Mucosa of stomach (tissue), 1 donor: ENCODE data around the gene TMOD1.

Experiments used
- H3K27me3 ChIP-seq: one replicate; pipeline ENCODE4 v1.7.0; 2013; ENCODE audit warnings: mild to moderate bottlenecking, low read length; ENCODE audit not compliant: control insufficient read depth, insufficient read depth
- H3K36me3 ChIP-seq: one replicate; pipeline ENCODE4 v1.7.0; 2013; ENCODE audit warnings: low read length; ENCODE audit not compliant: control insufficient read depth, insufficient read depth
- H3K4me1 ChIP-seq: one replicate; pipeline ENCODE4 v1.7.0; 2013; ENCODE audit warnings: mild to moderate bottlenecking, low read length; ENCODE audit not compliant: control insufficient read depth, insufficient read depth
- H3K4me3 ChIP-seq: one replicate; pipeline ENCODE4 v1.7.0; 2013; ENCODE audit warnings: low read length
- H3K9ac ChIP-seq: one replicate; pipeline ENCODE4 v1.7.0; 2013; ENCODE audit warnings: mild to moderate bottlenecking, low read length, moderate library complexity
- H3K9me3 ChIP-seq: one replicate; pipeline ENCODE4 v1.7.0; 2013; ENCODE audit warnings: mild to moderate bottlenecking, low read length, moderate library complexity; ENCODE audit not compliant: control insufficient read depth
- donor health status: Pancreatic carcinoma.

TMOD1 gene

DNA sequence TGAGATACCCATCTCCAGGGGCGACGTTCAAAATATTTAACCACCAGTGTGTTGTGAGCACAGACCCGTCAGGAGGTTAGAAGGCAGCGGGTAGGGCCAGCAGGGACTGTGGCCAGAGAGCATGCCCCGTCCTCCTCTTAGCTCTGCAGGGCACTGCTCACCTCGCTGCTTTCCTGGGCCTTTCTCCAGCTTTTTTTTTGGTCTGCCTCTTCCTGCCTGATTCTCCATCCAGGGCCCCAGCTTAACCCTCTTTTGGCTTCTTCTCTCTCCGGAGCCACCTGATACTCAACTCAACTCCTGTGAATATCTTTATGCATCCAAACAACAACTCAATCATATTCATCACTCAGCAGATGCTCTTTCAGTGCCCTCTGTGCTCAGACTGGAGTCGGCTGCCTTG lies 44.0 kb downstream of the TMOD1 start:
- Histone ChIP-seq H3K9me3 (no peaks in the 10 kb centered on the region), H3K9ac (no peak overlapping the region), H3K4me3 (no peak overlapping the region), H3K4me1 (no peaks in the 10 kb centered on the region), H3K27me3 (no peaks in the 10 kb centered on the region), H3K36me3 (no peaks in the 10 kb centered on the region)

DNA sequence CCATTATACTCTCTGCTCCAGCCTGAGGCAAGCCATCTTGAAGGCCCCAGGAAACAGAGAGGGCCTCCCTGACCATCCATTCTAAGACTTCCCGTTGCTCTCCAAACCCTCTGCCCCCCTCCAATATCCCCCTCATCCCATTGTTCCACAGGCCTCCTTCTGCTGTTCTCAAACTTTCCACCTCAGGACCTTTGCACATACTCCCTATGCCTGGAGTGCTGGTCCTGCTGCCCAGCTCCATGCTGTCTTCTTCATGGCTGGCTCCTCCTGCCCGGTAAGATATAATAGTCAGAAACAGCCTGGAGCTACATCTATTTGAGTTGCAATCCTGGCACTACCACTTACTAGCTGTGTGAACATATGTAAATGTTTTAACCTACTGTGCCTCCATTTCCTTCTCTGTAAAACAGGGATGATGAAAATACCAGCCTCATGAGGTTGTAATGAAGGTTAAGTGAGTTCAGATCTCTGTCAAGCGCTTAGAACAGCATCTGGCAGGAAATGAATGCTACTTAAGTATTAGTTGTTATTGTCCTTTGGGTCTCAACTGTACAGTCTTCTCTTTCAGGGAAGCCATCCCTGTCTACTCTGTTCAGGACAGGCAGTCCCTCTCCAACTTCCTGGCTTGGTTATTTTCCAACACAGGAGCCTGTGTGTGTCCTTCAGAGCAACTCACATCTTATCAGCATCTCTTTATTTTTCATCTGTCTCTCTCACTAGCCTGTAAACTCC lies 45.8 kb downstream of the TMOD1 start:
- Histone ChIP-seq H3K9ac (no peak overlapping the region), H3K36me3 (no peaks in the 10 kb centered on the region), H3K27me3 (no peaks in the 10 kb centered on the region), H3K9me3 (no peaks in the 10 kb centered on the region), H3K4me3 (no peak overlapping the region), H3K4me1 (no peaks in the 10 kb centered on the region)

DNA sequence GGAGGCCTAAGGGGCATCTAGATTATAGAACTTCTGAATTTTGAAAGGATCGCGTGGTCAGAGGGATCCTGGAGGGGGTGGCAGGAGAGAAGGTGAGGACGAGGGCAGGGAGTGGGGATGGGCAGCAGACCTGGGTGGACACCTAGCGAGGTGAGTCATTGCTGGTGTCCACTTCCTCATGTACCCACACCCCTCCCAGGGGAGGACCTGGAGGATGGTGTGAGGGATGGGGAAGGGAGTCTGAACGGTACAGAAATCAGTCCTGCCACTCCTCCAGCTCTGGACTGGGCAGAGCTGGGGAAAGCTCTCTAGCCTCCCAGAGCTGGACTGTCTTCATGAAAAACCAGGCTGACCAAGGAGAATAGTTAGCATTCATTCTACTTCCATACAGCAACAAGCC lies 46.9 kb downstream of the TMOD1 start:
- Histone ChIP-seq H3K9me3 (no peaks in the 10 kb centered on the region), H3K9ac (no peak overlapping the region), H3K36me3 (no peaks in the 10 kb centered on the region), H3K4me3 (no peak overlapping the region), H3K4me1 (no peaks in the 10 kb centered on the region), H3K27me3 (peaks cover 3% of the 10 kb centered on the region)

DNA sequence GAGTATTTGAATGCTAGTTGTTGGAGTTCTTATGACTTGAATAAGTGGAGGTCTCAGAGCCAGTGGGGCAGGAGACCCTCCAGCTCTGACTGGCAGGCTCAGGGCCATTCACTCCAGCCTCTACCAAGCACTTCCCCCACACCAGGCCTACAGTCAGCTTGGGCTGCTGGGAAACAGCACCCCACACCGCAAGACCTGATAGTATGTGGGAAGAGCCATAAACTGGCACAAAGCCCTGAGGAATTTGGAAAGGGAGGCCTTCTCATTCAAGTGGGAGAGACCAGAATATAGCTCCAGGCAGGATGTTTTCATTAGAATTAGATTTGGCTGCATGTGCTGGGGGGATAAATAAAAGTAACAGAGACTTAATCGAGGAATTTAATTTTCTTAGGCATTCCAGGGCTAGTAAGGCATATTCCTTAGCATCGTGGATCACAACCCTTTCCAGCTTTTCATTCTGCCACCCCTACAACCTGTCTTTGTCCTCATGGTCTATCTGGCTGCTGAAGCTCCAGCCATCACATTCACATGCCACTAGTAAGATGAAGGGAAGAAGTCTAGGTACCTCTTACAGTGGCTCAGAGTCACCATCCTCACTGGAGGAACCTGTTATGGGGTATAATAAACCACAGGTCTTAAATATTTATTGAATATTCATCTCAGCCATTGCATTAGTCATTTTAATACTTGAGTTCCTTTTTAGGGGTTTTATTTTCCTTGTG lies 47.5 kb downstream of the TMOD1 start:
- no peaks in the 10 kb centered on the region for H3K36me3 ChIP-seq
- peaks cover 6% of the 10 kb centered on the region for H3K27me3 ChIP-seq
- no peak overlapping the region for H3K4me3 ChIP-seq
- H3K4me1 ChIP-seq: no peaks in the 10 kb centered on the region
- H3K9ac ChIP-seq: no peak overlapping the region
- H3K9me3 ChIP-seq: no peaks in the 10 kb centered on the region

DNA sequence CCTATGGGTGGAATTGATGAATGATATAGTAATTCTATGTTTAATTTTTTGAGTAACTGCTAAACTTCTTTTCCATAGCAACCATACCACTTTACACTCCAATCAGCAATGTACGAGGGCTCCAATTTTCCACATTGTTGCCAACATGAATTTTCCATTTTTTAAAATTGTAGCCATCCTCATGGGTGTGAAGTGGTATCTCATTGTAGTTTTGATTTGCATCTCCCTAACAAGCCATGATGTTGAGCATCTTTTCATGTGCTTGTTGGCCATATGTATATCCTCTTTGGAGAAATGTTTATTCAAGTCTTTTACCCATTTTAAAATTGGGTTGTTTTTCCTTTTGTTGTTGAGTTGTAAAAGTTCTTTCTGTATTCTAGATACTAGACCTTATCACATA lies 48.9 kb downstream of the TMOD1 start:
- Histone ChIP-seq H3K9me3 (no peaks in the 10 kb centered on the region), H3K36me3 (no peaks in the 10 kb centered on the region), H3K9ac (no peak overlapping the region), H3K4me3 (no peak overlapping the region), H3K4me1 (no peaks in the 10 kb centered on the region), H3K27me3 (peaks cover 6% of the 10 kb centered on the region)

DNA sequence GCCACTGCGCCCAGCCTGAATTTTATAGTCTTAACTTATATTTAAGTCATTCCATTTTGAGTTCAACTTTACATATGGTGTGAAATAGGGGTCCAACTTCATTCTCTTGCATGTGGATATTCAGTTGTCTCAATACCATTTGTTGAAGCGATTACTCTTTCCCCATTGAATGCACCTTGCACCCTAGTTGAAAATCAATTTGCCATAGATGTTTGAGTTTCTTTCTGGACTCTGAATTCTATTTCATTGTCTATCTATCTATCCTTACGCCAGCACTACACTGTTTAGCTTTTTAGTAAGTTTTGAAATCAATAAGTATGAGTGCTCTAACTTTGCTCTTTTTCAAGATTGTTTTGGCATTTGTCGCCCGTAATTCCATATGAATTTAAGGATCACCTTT lies 49.8 kb downstream of the TMOD1 start:
- Histone ChIP-seq H3K9me3 (no peaks in the 10 kb centered on the region), H3K27me3 (peaks cover 6% of the 10 kb centered on the region), H3K36me3 (no peaks in the 10 kb centered on the region), H3K4me3 (no peak overlapping the region), H3K9ac (no peak overlapping the region), H3K4me1 (peaks cover under 1% of the 10 kb centered on the region)

DNA sequence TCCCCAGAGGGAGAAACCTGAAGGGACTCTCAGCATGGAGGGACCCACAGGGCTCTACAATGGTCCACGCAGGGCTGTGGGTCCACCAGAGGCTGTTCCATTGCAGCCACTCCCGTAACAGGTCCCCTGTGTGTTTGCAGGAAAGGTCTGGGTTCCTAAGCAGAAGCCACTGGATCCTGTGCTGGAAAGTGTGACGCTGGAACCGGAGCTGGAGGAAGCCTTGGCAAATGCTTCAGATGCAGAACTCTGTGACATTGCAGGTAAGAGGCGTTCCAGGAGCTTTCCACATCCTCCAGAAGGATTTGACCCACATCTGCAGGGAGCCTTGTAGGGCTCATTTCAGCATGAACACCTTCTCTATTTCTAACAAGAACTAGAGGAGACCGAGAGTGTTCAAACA lies 51.7 kb downstream of the TMOD1 start:
- no peak overlapping the region for H3K4me3 ChIP-seq
- H3K36me3 ChIP-seq: no peaks in the 10 kb centered on the region
- peaks cover 18% of the 10 kb centered on the region for H3K4me1 ChIP-seq
- H3K27me3 ChIP-seq: peaks cover 6% of the 10 kb centered on the region
- H3K9me3 ChIP-seq: no peaks in the 10 kb centered on the region
- H3K9ac ChIP-seq: no peak overlapping the region

DNA sequence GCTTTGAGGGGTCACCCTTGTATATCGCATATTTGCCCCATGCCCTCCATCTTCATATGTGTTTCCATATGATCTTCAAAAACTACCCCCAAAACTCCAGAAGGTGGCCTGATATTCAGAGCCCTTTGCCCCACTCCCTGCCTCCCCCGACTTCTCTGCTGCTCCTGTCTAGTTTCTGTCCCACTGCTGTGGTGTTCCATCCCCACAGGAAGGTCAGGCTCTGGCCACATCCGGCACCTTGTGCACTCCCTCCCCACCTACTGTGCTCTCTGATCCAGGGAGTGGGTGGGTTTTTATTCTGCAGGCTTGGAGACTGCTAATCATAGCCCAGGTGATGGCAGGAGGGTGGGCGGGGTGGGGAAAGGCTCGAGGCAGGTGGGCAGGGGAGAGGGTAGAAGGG lies 52.4 kb downstream of the TMOD1 start:
- Histone ChIP-seq H3K9me3 (no peaks in the 10 kb centered on the region), H3K27me3 (peaks cover 6% of the 10 kb centered on the region), H3K4me3 (no peak overlapping the region), H3K9ac (no peak overlapping the region), H3K36me3 (no peaks in the 10 kb centered on the region), H3K4me1 (peaks cover 18% of the 10 kb centered on the region)

DNA sequence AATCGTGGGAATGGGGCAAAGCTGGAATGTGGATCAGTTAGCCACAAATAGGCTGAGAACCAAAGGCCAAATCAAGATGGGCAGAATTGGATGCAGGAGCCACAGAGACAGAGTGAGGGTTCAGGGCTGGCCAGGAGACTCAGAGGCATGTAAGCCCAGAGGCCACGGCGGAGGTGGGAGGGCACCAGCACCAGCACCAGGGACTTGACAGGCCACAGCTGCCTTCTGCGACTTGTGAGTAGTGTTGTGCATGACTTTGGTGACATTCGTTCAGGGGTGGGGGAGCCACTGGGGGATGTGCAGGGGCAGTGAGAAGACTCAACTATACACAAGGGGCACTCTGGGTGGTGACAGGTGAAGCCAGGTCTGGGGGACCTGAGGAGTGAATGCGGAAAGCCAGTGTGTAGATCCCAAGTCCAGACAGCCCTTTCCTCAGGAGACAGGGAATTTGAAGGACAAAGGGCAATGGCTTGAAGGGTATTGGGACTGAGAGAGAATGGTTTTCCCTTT lies 53.2 kb downstream of the TMOD1 start:
- H3K4me1 ChIP-seq: peaks cover 18% of the 10 kb centered on the region
- H3K9ac ChIP-seq: no peak overlapping the region
- H3K4me3 ChIP-seq: no peak overlapping the region
- no peaks in the 10 kb centered on the region for H3K36me3 ChIP-seq
- H3K27me3 ChIP-seq: peaks cover 6% of the 10 kb centered on the region
- no peaks in the 10 kb centered on the region for H3K9me3 ChIP-seq

DNA sequence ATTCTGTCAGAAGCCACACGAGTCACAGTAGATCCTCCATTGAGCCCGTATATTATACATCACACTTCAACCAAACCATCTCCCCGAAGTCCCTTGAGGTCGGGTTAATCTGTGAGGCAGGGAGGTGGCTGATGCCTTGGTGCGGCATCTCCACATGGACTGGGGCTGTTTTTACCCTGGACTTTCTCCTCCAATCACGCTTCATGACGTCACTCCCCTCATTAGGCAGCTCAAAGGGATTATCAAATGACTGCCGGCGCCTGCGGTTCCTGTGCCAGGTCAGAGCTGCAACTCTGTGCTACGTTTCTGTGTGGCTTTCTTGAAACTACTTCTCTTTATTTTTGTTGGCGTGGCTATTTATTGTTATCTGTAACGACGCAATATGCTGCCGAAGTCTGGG lies 53.7 kb downstream of the TMOD1 start:
- Histone ChIP-seq H3K9ac (no peak overlapping the region), H3K4me3 (no peak overlapping the region), H3K4me1 (peaks cover 18% of the 10 kb centered on the region), H3K9me3 (no peaks in the 10 kb centered on the region), H3K27me3 (peaks cover 6% of the 10 kb centered on the region), H3K36me3 (no peaks in the 10 kb centered on the region)

DNA sequence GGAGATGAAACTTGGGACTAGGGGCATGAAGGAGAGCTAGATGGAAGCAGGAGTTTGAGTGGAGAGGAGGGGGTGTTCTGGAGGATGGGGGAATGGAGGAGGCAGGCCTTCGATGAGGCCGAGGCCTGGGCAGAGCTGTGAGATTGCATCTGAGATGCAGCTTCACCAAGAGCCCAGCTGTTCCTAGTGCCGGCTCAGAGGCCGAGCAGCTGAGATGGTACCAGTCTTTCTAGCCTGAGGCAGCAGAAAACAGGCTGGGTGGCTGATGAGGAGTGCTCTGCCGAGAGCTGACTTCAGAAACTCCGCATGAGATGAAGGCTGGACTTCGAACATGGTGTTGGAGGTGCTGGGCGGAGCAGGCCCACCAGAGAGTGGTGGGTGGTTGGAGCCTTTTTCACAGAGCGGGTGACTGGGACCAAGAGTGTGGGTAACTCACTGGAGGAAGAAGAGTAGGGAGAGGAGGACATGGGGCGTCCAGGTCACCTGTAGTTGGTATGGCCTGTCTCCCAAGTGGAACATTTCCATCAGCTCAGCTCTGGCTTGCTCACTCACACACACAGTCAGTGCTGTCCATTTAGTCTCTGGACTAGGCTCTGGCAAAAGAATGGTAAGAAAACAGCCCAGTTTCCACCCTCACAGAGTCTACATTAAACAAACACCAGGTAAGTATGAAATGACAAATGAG lies 54.7 kb downstream of the TMOD1 start:
- H3K27me3 ChIP-seq: peaks cover 6% of the 10 kb centered on the region
- no peak overlapping the region for H3K4me3 ChIP-seq
- H3K4me1 ChIP-seq: peaks cover 18% of the 10 kb centered on the region
- no peaks in the 10 kb centered on the region for H3K36me3 ChIP-seq
- no peaks in the 10 kb centered on the region for H3K9me3 ChIP-seq
- H3K9ac ChIP-seq: no peak overlapping the region
